Spinal cord (tissue), 10 donors: ENCODE results near the gene MAP2K5. TPM values are rescaled to one million over a fixed set of nuclear protein-coding genes. Genes with fewer than 3 reads are reported as not detected.

Experiments
- DNase-seq, 6 donors: peaks; one replicate each; pipeline versions ENCODE4 v3.0.0 to v3.0.0-alpha.2; 2013 to 2015; ENCODE audit warnings: low spot score in 6 of 6, low read depth in 4 of 6
- H3K27ac ChIP-seq: one replicate; pipeline ENCODE4 v1.5.1; 2013; ENCODE audit warnings: low read depth, low read length, control low read depth
- H3K27me3 ChIP-seq: one replicate; pipeline ENCODE4 v1.6.1; 2013; ENCODE audit warnings: low read length; ENCODE audit not compliant: control insufficient read depth, insufficient read depth
- H3K36me3 ChIP-seq: one replicate; pipeline ENCODE4 v1.6.1; 2013; ENCODE audit warnings: low read length; ENCODE audit not compliant: control insufficient read depth, insufficient read depth
- H3K4me1 ChIP-seq: one replicate; pipeline ENCODE4 v1.6.1; 2013; ENCODE audit warnings: low read length; ENCODE audit not compliant: control insufficient read depth, insufficient read depth
- H3K4me3 ChIP-seq: one replicate; pipeline ENCODE4 v1.5.1; 2013; ENCODE audit warnings: low read depth, low read length, control low read depth
- H3K9me3 ChIP-seq: one replicate; pipeline ENCODE4 v1.6.1; 2013; ENCODE audit warnings: low read length; ENCODE audit not compliant: control insufficient read depth, insufficient read depth
- WGBS: methylation state at CpG from one replicate; pipeline ENCODE4 v1.1.5; 2013; ENCODE audit warnings: missing lambda C conversion rate; ENCODE audit not compliant: insufficient coverage; 5-methylcytosine and 5-hydroxymethylcytosine counted together
- polyA plus RNA-seq, 2 donors: library from polyadenylated mRNA; unstranded; fragments of 120-200 nt; gene quantifications; one replicate each; pipeline ENCODE4 v1.2.1, GENCODE V29; 2013; ENCODE audit not compliant: insufficient read length in 2 of 2
- total RNA-seq, 2 donors: library from RNA; depleted of rRNA in 1 of 2; stranded (reverse); fragments of 120-200 nt in 1 of 2; fragments of >200 nt in 1 of 2; gene quantifications; one replicate each; pipeline versions ENCODE4 v1.2.3 to v1.2.4, GENCODE V29; 2013 to 2014
- donor health status: healthy.

Gene MAP2K5
- total and polyA plus RNA-seq, 4 donors, result 15.6 to 29.4 (median 25.4) TPM

GRCh38 chr15:67587331-67587730 lies 44.8 kb downstream of the MAP2K5 start:
- Histone ChIP-seq H3K36me3 (peaks cover 20% of the 10 kb centered on the region), H3K4me1 (no peaks in the 10 kb centered on the region), H3K27ac (no peak overlapping the region), H3K9me3 (no peaks in the 10 kb centered on the region), H3K27me3 (no peaks in the 10 kb centered on the region), H3K4me3 (no peak overlapping the region)
- no peak for DNase-seq
- 89% methylated on average over 5 of the region's 7 CpGs for WGBS

GRCh38 chr15:67587754-67588153 lies 45.3 kb downstream of the MAP2K5 start:
- Histone ChIP-seq H3K9me3 (no peaks in the 10 kb centered on the region), H3K4me3 (no peak overlapping the region), H3K27me3 (no peaks in the 10 kb centered on the region), H3K4me1 (no peaks in the 10 kb centered on the region), H3K36me3 (peaks cover 20% of the 10 kb centered on the region), H3K27ac (no peak overlapping the region)
- 90% methylated on average over 3 of the region's 3 CpGs for WGBS
- DNase-seq, result no peak

GRCh38 chr15:67590191-67590590 lies 47.7 kb downstream of the MAP2K5 start:
- H3K4me1 ChIP-seq, result no peaks in the 10 kb centered on the region
- 70% methylated on average over 2 of the region's 3 CpGs for WGBS
- DNase-seq, result no peak
- no peaks in the 10 kb centered on the region for H3K27me3 ChIP-seq
- no peak overlapping the region for H3K27ac ChIP-seq
- H3K36me3 ChIP-seq, result peaks cover 17% of the 10 kb centered on the region
- no peaks in the 10 kb centered on the region for H3K9me3 ChIP-seq
- no peak overlapping the region for H3K4me3 ChIP-seq

GRCh38 chr15:67592245-67592644 lies 49.7 kb downstream of the MAP2K5 start:
- H3K9me3 ChIP-seq, result no peaks in the 10 kb centered on the region
- no peaks in the 10 kb centered on the region for H3K4me1 ChIP-seq
- peaks cover 12% of the 10 kb centered on the region for H3K36me3 ChIP-seq
- no peak overlapping the region for H3K4me3 ChIP-seq
- H3K27ac ChIP-seq, result no peak overlapping the region
- no peak for DNase-seq
- H3K27me3 ChIP-seq, result no peaks in the 10 kb centered on the region

GRCh38 chr15:67593562-67593961 lies 51.1 kb downstream of the MAP2K5 start:
- Histone ChIP-seq H3K4me3 (no peak overlapping the region), H3K4me1 (no peaks in the 10 kb centered on the region), H3K9me3 (no peaks in the 10 kb centered on the region), H3K27ac (no peak overlapping the region), H3K36me3 (peaks cover 6% of the 10 kb centered on the region), H3K27me3 (no peaks in the 10 kb centered on the region)
- DNase-seq, result no peak
- WGBS, result 75% methylated on average over 2 of the region's 6 CpGs

GRCh38 chr15:67594770-67595169 lies 52.3 kb downstream of the MAP2K5 start:
- no peaks in the 10 kb centered on the region for H3K9me3 ChIP-seq
- H3K4me3 ChIP-seq, result no peak overlapping the region
- DNase-seq, result no peak
- peaks cover 6% of the 10 kb centered on the region for H3K36me3 ChIP-seq
- no peaks in the 10 kb centered on the region for H3K4me1 ChIP-seq
- H3K27ac ChIP-seq, result no peak overlapping the region
- H3K27me3 ChIP-seq, result no peaks in the 10 kb centered on the region

GRCh38 chr15:67595572-67595971 lies 53.1 kb downstream of the MAP2K5 start:
- Histone ChIP-seq H3K27me3 (no peaks in the 10 kb centered on the region), H3K4me1 (no peaks in the 10 kb centered on the region), H3K4me3 (no peak overlapping the region), H3K27ac (no peak overlapping the region), H3K9me3 (no peaks in the 10 kb centered on the region), H3K36me3 (peaks cover 3% of the 10 kb centered on the region)
- no peak for DNase-seq

GRCh38 chr15:67601073-67601472 lies 58.6 kb downstream of the MAP2K5 start:
- H3K27me3 ChIP-seq, result no peaks in the 10 kb centered on the region
- no peak for DNase-seq
- WGBS, result 86% methylated on average over 1 of the region's 2 CpGs

GRCh38 chr15:67603063-67603462 lies 60.6 kb downstream of the MAP2K5 start:
- no peaks in the 10 kb centered on the region for H3K4me1 ChIP-seq
- H3K4me3 ChIP-seq, result no peak overlapping the region
- no peaks in the 10 kb centered on the region for H3K9me3 ChIP-seq
- no peaks in the 10 kb centered on the region for H3K27me3 ChIP-seq
- H3K27ac ChIP-seq, result no peak overlapping the region
- no CpG with 5 or more reads among the region's 4 CpGs for WGBS
- no peaks in the 10 kb centered on the region for H3K36me3 ChIP-seq
- DNase-seq, result no peak

More at GRCh38 chr15:67601073-67601472, 58.6 kb downstream of the MAP2K5 start:
- Histone ChIP-seq H3K9me3 (no peaks in the 10 kb centered on the region), H3K27ac (no peak overlapping the region), H3K36me3 (no peaks in the 10 kb centered on the region), H3K4me3 (no peak overlapping the region), H3K4me1 (no peaks in the 10 kb centered on the region)

GRCh38 chr15:67605871-67606270 lies 63.4 kb downstream of the MAP2K5 start:
- WGBS, result no CpG with 5 or more reads among the region's 2 CpGs
- no peaks in the 10 kb centered on the region for H3K4me1 ChIP-seq
- no peak for DNase-seq
- H3K27ac ChIP-seq, result no peak overlapping the region
- H3K4me3 ChIP-seq, result no peak overlapping the region
- H3K27me3 ChIP-seq, result no peaks in the 10 kb centered on the region
- no peaks in the 10 kb centered on the region for H3K9me3 ChIP-seq
- no peaks in the 10 kb centered on the region for H3K36me3 ChIP-seq
